GM19324 (cell line): ENCODE data around the gene PCDHA9.
"Not testable (repeated sequence)": the region's sequence is repeated elsewhere in the genome, so short reads cannot be mapped to it uniquely, and the experiment has no call there.

ENCODE experiments used
- ATAC-seq: cut with Tn5 transposase; IDR thresholded peaks from one replicate; pipeline ENCODE4 v1.9.1; 2021; ENCODE audit warnings: mild to moderate bottlenecking, moderate library complexity; ENCODE audit not compliant: unreplicated experiment, low FRiP score

PCDHA9 gene

GRCh38 chr5:140875085-140876065, 27.2 kb downstream of the PCDHA9 start, which contains the start of gene PCDHA12:
PCDHA12 (plus strand) TSS chr5:140875308; CDS start chr5:140875473, 165 bp downstream.
- no peak for ATAC-seq

- not testable (repeated sequence) for ATAC-seq
These were observed 28.5 kb downstream of the PCDHA9 start for GRCh38 chr5:140876541-140877261.

- ATAC-seq: no peak
These were observed 29.0 kb downstream of the PCDHA9 start for GRCh38 chr5:140877262-140877581.

- ATAC-seq: no peak
These were observed 33.9 kb downstream of the PCDHA9 start, which contains the start of gene PCDHA13 for GRCh38 chr5:140881889-140882590. PCDHA13 (plus strand) TSS chr5:140882124; CDS start chr5:140882269, 145 bp downstream.

GRCh38 chr5:140882591-140882899, 34.4 kb downstream of the PCDHA9 start:
- ATAC-seq: no peak

- ATAC-seq: no peak
These were observed 35.2 kb downstream of the PCDHA9 start for GRCh38 chr5:140883373-140883772.

- no peak for ATAC-seq
These were observed 35.9 kb downstream of the PCDHA9 start for GRCh38 chr5:140883927-140884697.
